ENCODE measurements around the gene SPAG4. TPM values are rescaled to one million over a fixed set of nuclear protein-coding genes. Genes with fewer than 3 reads are reported as not detected.
A peak's percentile ranks its signal among the peaks of the same experiment; 100 is the strongest.

The SPAG4 gene
- total RNA-seq, 3 donors from 2014 or later = 3.4 to 9.2 (median 3.4) TPM

GRCh38 chr20:35640724-35641123, 25.1 kb downstream of the SPAG4 start:
- Histone ChIP-seq H3K4me3 (no peak overlapping the region), H3K36me3 (no peaks in the 10 kb centered on the region), H3K27me3 (no peaks in the 10 kb centered on the region), H3K27ac (no peak overlapping the region), H3K4me1 (no peaks in the 10 kb centered on the region), H3K9me3 (no peaks in the 10 kb centered on the region)
- no peak for DNase-seq (ENCODE audit: low spot score in 2 of 2)
- TF ChIP-seq POLR2A (IDR thresholded peaks at IDR 0.05) (no peak), POLR2AphosphoS5 (IDR thresholded peaks at IDR 0.05) (no peak)
- TF ChIP-seq, protein P1, sequence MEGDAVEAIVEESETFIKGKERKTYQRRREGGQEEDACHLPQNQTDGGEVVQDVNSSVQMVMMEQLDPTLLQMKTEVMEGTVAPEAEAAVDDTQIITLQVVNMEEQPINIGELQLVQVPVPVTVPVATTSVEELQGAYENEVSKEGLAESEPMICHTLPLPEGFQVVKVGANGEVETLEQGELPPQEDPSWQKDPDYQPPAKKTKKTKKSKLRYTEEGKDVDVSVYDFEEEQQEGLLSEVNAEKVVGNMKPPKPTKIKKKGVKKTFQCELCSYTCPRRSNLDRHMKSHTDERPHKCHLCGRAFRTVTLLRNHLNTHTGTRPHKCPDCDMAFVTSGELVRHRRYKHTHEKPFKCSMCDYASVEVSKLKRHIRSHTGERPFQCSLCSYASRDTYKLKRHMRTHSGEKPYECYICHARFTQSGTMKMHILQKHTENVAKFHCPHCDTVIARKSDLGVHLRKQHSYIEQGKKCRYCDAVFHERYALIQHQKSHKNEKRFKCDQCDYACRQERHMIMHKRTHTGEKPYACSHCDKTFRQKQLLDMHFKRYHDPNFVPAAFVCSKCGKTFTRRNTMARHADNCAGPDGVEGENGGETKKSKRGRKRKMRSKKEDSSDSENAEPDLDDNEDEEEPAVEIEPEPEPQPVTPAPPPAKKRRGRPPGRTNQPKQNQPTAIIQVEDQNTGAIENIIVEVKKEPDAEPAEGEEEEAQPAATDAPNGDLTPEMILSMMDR (IDR thresholded peaks at IDR 0.05) = no peak
- intact Hi-C loops (cut with DNase I; ENCODE audit: low total_unique reads) = no loop called here

DNA sequence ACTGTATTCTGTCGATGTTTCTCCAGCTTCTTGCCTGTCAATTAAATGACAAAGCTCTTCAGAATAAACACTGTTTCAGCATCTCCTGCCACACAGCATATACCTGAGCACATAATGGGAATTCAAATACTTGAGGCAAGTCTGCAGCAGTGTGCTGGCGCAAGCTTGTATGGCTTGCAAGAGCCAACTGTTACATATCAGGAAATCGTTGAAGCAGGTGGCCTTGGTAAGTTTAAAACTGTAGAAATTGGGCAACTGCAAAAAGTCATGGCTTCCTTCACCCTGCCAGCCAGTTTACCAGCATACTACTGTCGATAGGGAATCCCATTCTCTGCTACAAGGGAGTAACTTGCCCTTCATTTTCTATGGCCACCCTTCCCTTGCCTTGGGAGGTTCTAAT, 26.1 kb downstream of the SPAG4 start:
- TF ChIP-seq POLR2AphosphoS5 (IDR thresholded peaks at IDR 0.05) = no peak
- TF ChIP-seq POLR2A (IDR thresholded peaks at IDR 0.05) = no peak
- TF ChIP-seq, protein P1 (IDR thresholded peaks at IDR 0.05) = no peak
- intact Hi-C loops (cut with DNase I; ENCODE audit: low total_unique reads) = no loop called here
- no peak overlapping the region for H3K27ac ChIP-seq
- no peaks in the 10 kb centered on the region for H3K9me3 ChIP-seq
- no peak overlapping the region for H3K4me3 ChIP-seq
- H3K4me1 ChIP-seq = no peaks in the 10 kb centered on the region
- no peak for DNase-seq (ENCODE audit: low spot score in 2 of 2)
- no peaks in the 10 kb centered on the region for H3K36me3 ChIP-seq
- H3K27me3 ChIP-seq = no peaks in the 10 kb centered on the region

DNA sequence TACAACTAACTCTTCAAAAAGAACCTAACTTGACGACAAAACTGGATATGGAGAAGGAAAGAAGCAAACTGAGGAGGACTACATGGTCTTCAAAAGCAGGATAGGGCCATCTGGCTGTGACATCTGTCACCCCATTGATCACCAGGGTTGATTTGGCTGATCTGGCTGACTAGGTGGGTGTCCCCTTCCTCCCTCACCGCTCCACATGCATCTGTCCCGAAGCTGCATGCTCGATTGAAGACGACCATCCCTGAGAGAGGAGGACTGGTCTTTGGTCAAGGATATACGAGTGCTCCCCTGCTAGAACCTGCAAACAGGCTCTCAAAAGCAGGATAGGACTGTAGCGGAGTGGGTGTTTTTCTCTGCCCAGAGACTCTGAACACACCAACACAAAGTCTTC, 27.4 kb downstream of the SPAG4 start:
- intact Hi-C loops (cut with DNase I; ENCODE audit: low total_unique reads) = no loop called here
- Histone ChIP-seq H3K36me3 (no peaks in the 10 kb centered on the region), H3K9me3 (no peaks in the 10 kb centered on the region)

GRCh38 chr20:35644806-35645205, 29.2 kb downstream of the SPAG4 start:
- Histone ChIP-seq H3K27me3 (no peaks in the 10 kb centered on the region), H3K4me3 (no peak overlapping the region), H3K36me3 (no peaks in the 10 kb centered on the region), H3K27ac (no peak overlapping the region), H3K9me3 (no peaks in the 10 kb centered on the region), H3K4me1 (no peaks in the 10 kb centered on the region)
- no peak for TF ChIP-seq POLR2AphosphoS5 (IDR thresholded peaks at IDR 0.05)
- TF ChIP-seq POLR2A (IDR thresholded peaks at IDR 0.05) = no peak
- TF ChIP-seq, protein P1 (IDR thresholded peaks at IDR 0.05) = no peak
- no peak for DNase-seq (ENCODE audit: low spot score in 2 of 2)
- intact Hi-C loops (cut with DNase I; ENCODE audit: low total_unique reads) = no loop called here

More for the DNA sequence above, 27.4 kb downstream of the SPAG4 start:
- TF ChIP-seq POLR2AphosphoS5 (IDR thresholded peaks at IDR 0.05) = no peak
- TF ChIP-seq POLR2A (IDR thresholded peaks at IDR 0.05) = no peak
- TF ChIP-seq, protein P1 (IDR thresholded peaks at IDR 0.05) = no peak
- no peak for DNase-seq (ENCODE audit: low spot score in 2 of 2)
- Histone ChIP-seq H3K4me3 (no peak overlapping the region), H3K4me1 (no peaks in the 10 kb centered on the region), H3K27ac (no peak overlapping the region), H3K27me3 (no peaks in the 10 kb centered on the region)

DNA sequence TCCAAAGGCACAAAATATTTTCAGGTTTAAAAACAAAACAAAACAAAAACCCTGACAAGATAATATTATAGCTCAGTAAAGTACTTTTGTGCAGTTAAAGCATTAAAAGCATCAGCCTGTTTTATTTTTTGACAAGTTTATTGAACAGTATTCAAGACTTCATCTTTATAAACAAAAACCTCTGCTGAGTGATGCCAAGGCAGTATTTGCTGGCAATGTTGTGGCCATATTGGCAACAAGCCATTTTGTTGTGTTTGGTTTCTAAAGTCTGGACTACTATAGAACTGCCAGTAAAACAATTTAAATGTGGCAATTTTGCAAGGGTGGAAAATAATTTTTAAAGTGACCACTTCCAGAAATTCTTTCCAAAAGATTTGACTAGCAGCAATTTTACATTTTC, 33.2 kb downstream of the SPAG4 start:
- Histone ChIP-seq H3K4me1 (no peaks in the 10 kb centered on the region), H3K27ac (peak overlapping the region in 1 of 2 donors; percentile 23), H3K9me3 (no peaks in the 10 kb centered on the region), H3K4me3 (no peak overlapping the region), H3K27me3 (no peaks in the 10 kb centered on the region), H3K36me3 (no peaks in the 10 kb centered on the region)
- intact Hi-C loops (cut with DNase I; ENCODE audit: low total_unique reads) = no loop called here
- TF ChIP-seq POLR2A (IDR thresholded peaks at IDR 0.05) = no peak
- no peak for DNase-seq (ENCODE audit: low spot score in 2 of 2)

DNA sequence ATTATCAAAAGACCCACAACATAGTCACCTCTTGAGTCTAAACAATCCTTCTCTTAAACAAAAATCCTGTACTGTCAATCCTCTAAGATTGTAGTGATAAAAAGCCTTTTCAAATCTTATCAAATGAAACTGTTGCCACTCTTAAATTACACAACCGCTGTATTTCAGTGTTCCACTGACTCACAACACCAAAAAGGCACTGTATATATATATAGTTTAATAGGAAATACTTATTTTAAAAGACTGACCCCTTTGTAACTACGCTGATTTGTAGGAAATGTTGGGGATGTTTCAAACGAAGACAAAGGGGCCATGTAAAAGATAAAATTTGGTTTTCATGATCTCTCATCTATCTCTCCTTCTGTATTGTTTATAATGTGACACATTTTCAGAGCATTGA, 35.0 kb downstream of the SPAG4 start:
- no peaks in the 10 kb centered on the region for H3K4me1 ChIP-seq
- no peak for TF ChIP-seq POLR2A (IDR thresholded peaks at IDR 0.05)
- TF ChIP-seq, protein P1 (IDR thresholded peaks at IDR 0.05) = no peak
- no peak for TF ChIP-seq POLR2AphosphoS5 (IDR thresholded peaks at IDR 0.05)
- no peak overlapping the region for H3K27ac ChIP-seq
- H3K36me3 ChIP-seq = no peaks in the 10 kb centered on the region
- no peak overlapping the region for H3K4me3 ChIP-seq
- no peak for DNase-seq (ENCODE audit: low spot score in 2 of 2)
- no peaks in the 10 kb centered on the region for H3K27me3 ChIP-seq
- H3K9me3 ChIP-seq = no peaks in the 10 kb centered on the region
- intact Hi-C loops (cut with DNase I; ENCODE audit: low total_unique reads) = no loop called here
